GM12878 (cell line): Measurements from ENCODE around the gene C16orf74. TPM values are rescaled to one million over a fixed set of nuclear protein-coding genes. Genes with fewer than 3 reads are reported as not detected.

ENCODE experiments used
- ATAC-seq: fragments of 200-7000 bp; cut with Tn5 transposase; 3 replicates; pipeline ENCODE4 v1.9.1; 2020; ENCODE audit warnings: mild to moderate bottlenecking, moderate library complexity
- BruUV-seq: library from RNA; stranded (reverse); fragments of 400-500 nt; replicated peaks from 2 replicates; lab custom pipeline; 2021; lab: Mats Ljungman, UMichigan
- CTCF ChIA-PET: fragments of 300-600 bp; sonication (Branson Sonifier 250); formaldehyde crosslinking; extraction: SDS; loops from one replicate; lab custom pipeline; 2021; ENCODE audit warnings: inconsistent platforms; lab: Yijun Ruan, JAX
- POLR2A ChIA-PET: fragments of 350-600 bp; formaldehyde crosslinking; extraction: SDS; loops from one replicate; lab custom pipeline; 2021; ENCODE audit warnings: inconsistent platforms; lab: Charles Lee
- RAD21 ChIA-PET: fragments of 300-600 bp; sonication (Branson Sonifier 250); formaldehyde crosslinking; loops from one replicate; lab custom pipeline; 2023; ENCODE audit warnings: antibody characterized with exemption; ENCODE audit not compliant: unreplicated experiment; lab: Charles Lee
- SMC1A ChIA-PET: fragments of 300-600 bp; sonication (Branson Sonifier 250); formaldehyde crosslinking; loops from one replicate; lab custom pipeline; 2023; ENCODE audit not compliant: unreplicated experiment, uncharacterized antibody; lab: Charles Lee
- DNase-seq: peaks from one replicate; pipeline ENCODE4 v3.0.0-alpha.2; 2011; ENCODE audit warnings: low read depth, low spot score
- FAIRE-seq: peaks from 3 replicates; lab custom pipeline; 2011; peaks lifted over from hg19 to GRCh38; lab: Jason Lieb, UNC
- H2AFZ ChIP-seq: 2 replicates; pipeline ENCODE4 v1.6.0; 2011; ENCODE audit warnings: low read depth, low read length, control low read depth; ENCODE audit not compliant: control insufficient read depth
- H3K27ac ChIP-seq: 2 replicates; pipeline ENCODE4 v1.5.1; 2011; ENCODE audit warnings: control low read depth; ENCODE audit not compliant: control insufficient read depth, insufficient read depth
- H3K27me3 ChIP-seq, 2 experiments: replicated peaks in 1 of 2; 2 replicates each; pipeline versions ENCODE4 v1.6.0 to v1.6.1; 2011; ENCODE audit warnings: low read length in 1 of 2; ENCODE audit not compliant: control insufficient read depth in 2 of 2, insufficient read depth in 2 of 2
- H3K36me3 ChIP-seq, 2 experiments: 2 replicates each; pipeline ENCODE4 v1.5.1; 2011; ENCODE audit warnings: low read length in 1 of 2; ENCODE audit not compliant: control insufficient read depth in 2 of 2, insufficient read depth in 2 of 2
- H3K4me1 ChIP-seq: 2 replicates; pipeline ENCODE4 v1.6.1; 2011; ENCODE audit warnings: mild to moderate bottlenecking, low read length, moderate library complexity, mixed read lengths; ENCODE audit not compliant: control insufficient read depth, insufficient read depth
- H3K4me2 ChIP-seq: 2 replicates; pipeline ENCODE4 v1.6.0; 2011; ENCODE audit warnings: control low read depth; ENCODE audit not compliant: control insufficient read depth, insufficient read depth
- H3K4me3 ChIP-seq: fragments of 200-600 bp; sonication (generic); 2 replicates; pipeline ENCODE4 v1.5.1; 2016
- H3K79me2 ChIP-seq: 2 replicates; pipeline ENCODE4 v1.6.0; 2011; ENCODE audit warnings: low read length; ENCODE audit not compliant: control insufficient read depth, insufficient read depth
- H3K9ac ChIP-seq: 2 replicates; pipeline ENCODE4 v1.8.0; 2011; ENCODE audit warnings: low read length, control low read depth, mixed read lengths; ENCODE audit not compliant: control insufficient read depth, insufficient read depth
- H3K9me3 ChIP-seq: replicated peaks from 3 replicates; pipeline ENCODE4 v1.5.1; 2011; ENCODE audit warnings: mild to moderate bottlenecking, low read length; ENCODE audit not compliant: control insufficient read depth, insufficient read depth
- H4K20me1 ChIP-seq: 2 replicates; pipeline ENCODE4 v1.6.0; 2011; ENCODE audit not compliant: control insufficient read depth, insufficient read depth
- DPF2 ChIP-seq: fragments of 450-650 bp; IDR thresholded peaks from 2 replicates; pipeline ENCODE4 v1.6.1; 2017; ENCODE audit warnings: mild to moderate bottlenecking
- NFXL1 ChIP-seq: fragments of 450-650 bp; IDR thresholded peaks from 2 replicates; pipeline ENCODE4 v1.6.1; 2017; ENCODE audit warnings: antibody characterized with exemption, mild to moderate bottlenecking, borderline replicate concordance
- POLR2A ChIP-seq: IDR thresholded peaks from 2 replicates; pipeline ENCODE4 v1.6.1; 2011; ENCODE audit warnings: low read depth, mild to moderate bottlenecking, low read length
- RFX5 ChIP-seq: IDR thresholded peaks from 2 replicates; pipeline ENCODE4 v1.6.1; 2011; ENCODE audit warnings: low read depth, low read length, improper control_type of control experiment
- WRNIP1 ChIP-seq: IDR thresholded peaks from 2 replicates; pipeline ENCODE4 v1.6.1; 2011; ENCODE audit warnings: low read depth, low read length, improper control_type of control experiment, borderline replicate concordance
- ZBTB4 ChIP-seq: fragments of 450-650 bp; formaldehyde crosslinking; IDR thresholded peaks from 2 replicates; pipeline ENCODE4 v1.4.0; 2022; ENCODE audit warnings: mild to moderate bottlenecking, moderate library complexity
- ZNF217 ChIP-seq: fragments of 450-650 bp; IDR thresholded peaks from 2 replicates; pipeline ENCODE4 v1.6.1; 2017; ENCODE audit warnings: antibody characterized with exemption, mild to moderate bottlenecking
- WGBS: methylation state at CpG from one replicate; pipeline ENCODE4 v1.1.6; 2016; ENCODE audit warnings: low lambda C conversion rate; ENCODE audit not compliant: insufficient replicate concordance, insufficient coverage; ENCODE audit errors: missing lambda C conversion rate; 5-methylcytosine and 5-hydroxymethylcytosine counted together
- in situ Hi-C: fragments of 300-500 bp; cut with MboI; formaldehyde crosslinking; loops from 9 replicates; pipeline ENCODE4 v1.14.3; 2018; ENCODE audit warnings: mixed read lengths
- intact Hi-C: fragments of 100-400 bp; cut with micrococcal nuclease; formaldehyde crosslinking; loops from one replicate; pipeline ENCODE4 v1.14.2; 2022; ENCODE audit not compliant: unreplicated experiment
- polyA plus RNA-seq, 11 experiments: library from polyadenylated mRNA; depleted of rRNA in 4 of 11; unstranded in 6 of 11; stranded (reverse) in 5 of 11; fragments of >200 nt; fragmentation: Nextera tagmentation in 4 of 11; fragmentation: Illumina TruSeq in 1 of 11; extraction: Ambion mirVana in 4 of 11; extraction: Trizol in 1 of 11; gene quantifications; 1 replicate in 1 of 11; 2 replicates in 10 of 11; pipeline versions ENCODE4 v1.2.1 to v1.2.3, GENCODE V29; 2011 to 2016; ENCODE audit warnings: inconsistent platforms in 2 of 11, missing spikeins in 2 of 11, low read depth in 1 of 11
- total RNA-seq, 4 experiments: library from RNA; depleted of rRNA in 3 of 4; stranded (reverse); fragments of >200 nt in 3 of 4; fragmentation: Illumina TruSeq in 1 of 4; extraction: Trizol in 1 of 4; gene quantifications; 2 replicates each; pipeline versions ENCODE4 v1.2.1 to v1.2.3, GENCODE V29; 2013 to 2021

Gene C16orf74
- total and polyA plus RNA-seq, 10 of the 15 experiments (the other 5 are each of a cell fraction or from before 2014, with no cell fraction given), result 0.23 to 20.1 (median 6.8) TPM

GRCh38 chr16:85662482-85662812, 88.4 kb downstream of the C16orf74 start:
- H4K20me1 ChIP-seq, result no peaks in the 10 kb centered on the region

GRCh38 chr16:85661740-85662481, 89.0 kb downstream of the C16orf74 start:
- no peak overlapping the region for H3K4me3 ChIP-seq

More at GRCh38 chr16:85662482-85662812, 88.4 kb downstream of the C16orf74 start:
- ATAC-seq (no peak), DNase-seq (no peak), FAIRE-seq (no peak)
- H3K27me3 ChIP-seq, result no peaks in the 10 kb centered on the region
- H3K9ac ChIP-seq, result no peak overlapping the region
- intact Hi-C loops (no loop called here), in situ Hi-C loops (no loop called here)
- H3K79me2 ChIP-seq, result no peaks in the 10 kb centered on the region
- TF ChIP-seq WRNIP1, result no peak
- TF ChIP-seq ZNF217, result no peak
- no peak for TF ChIP-seq RFX5
- H3K9me3 ChIP-seq, result no peaks in the 10 kb centered on the region
- peaks cover 50 to 60% of the 10 kb centered on the region in 2 experiments for H3K36me3 ChIP-seq
- H3K27ac ChIP-seq, result no peak overlapping the region
- H3K4me2 ChIP-seq, result no peak overlapping the region
- no peak overlapping the region for H3K4me3 ChIP-seq
- CTCF ChIA-PET, result interaction anchor here (1.0 to 4.8 kb wide), 3 partner anchors 54 to 97 kb away, joined by 3 to 29 read pairs (median 4); no protein-coding TSS in a partner anchor
- RAD21 ChIA-PET, result no interaction called here
- SMC1A ChIA-PET, result no interaction called here
- POLR2A ChIA-PET, result no interaction called here
- no peaks in the 10 kb centered on the region for H3K4me1 ChIP-seq
- BruUV-seq, result no TSS peak
- no peak overlapping the region for H2AFZ ChIP-seq
- WGBS, result 98% methylated on average over 3 of the region's 3 CpGs

More at GRCh38 chr16:85661740-85662481, 89.0 kb downstream of the C16orf74 start:
- DNase-seq, result no peak
- Histone ChIP-seq H3K9ac (no peak overlapping the region), H3K27ac (no peak overlapping the region), H3K27me3 (no peaks in the 10 kb centered on the region), H3K36me3 (peaks cover 46 to 64% of the 10 kb centered on the region in 2 experiments), H3K4me1 (no peaks in the 10 kb centered on the region), H3K9me3 (no peaks in the 10 kb centered on the region), H3K4me2 (no peak overlapping the region), H4K20me1 (no peaks in the 10 kb centered on the region), H2AFZ (no peak overlapping the region), H3K79me2 (no peaks in the 10 kb centered on the region)
- ChIA-PET CTCF (interaction anchor here (0.6 to 4.8 kb wide), 4 partner anchors 36 to 98 kb away, joined by 3 to 29 read pairs (median 5); no protein-coding TSS in a partner anchor), POLR2A (no interaction called here), RAD21 (no interaction called here), SMC1A (no interaction called here)
- FAIRE-seq, result no peak
- in situ Hi-C loops, result no loop called here
- no peak for TF ChIP-seq NFXL1
- no peak for TF ChIP-seq ZBTB4 (CRISPR knock-in tag)
- no peak for TF ChIP-seq DPF2
- TF ChIP-seq POLR2A, result peak; percentile 32; the same call in 1 of the 2 replicates
- intact Hi-C loops, result no loop called here
- no peak for ATAC-seq
- 94% methylated on average over 25 of the region's 26 CpGs for WGBS
- no TSS peak for BruUV-seq
